H9 (cell line): ENCODE measurements around the gene TNNT1. TPM values are rescaled to one million over a fixed set of nuclear protein-coding genes. Genes with fewer than 3 reads are reported as not detected.
A peak's percentile ranks its signal among the peaks of the same experiment; 100 is the strongest.
"Not testable (repeated sequence)": the region's sequence is repeated elsewhere in the genome, so short reads cannot be mapped to it uniquely, and the experiment has no call there.

Experiments
- DNase-seq: peaks from one replicate; pipeline ENCODE4 v3.0.0-alpha.2; 2017
- H2AFZ ChIP-seq: one replicate; pipeline ENCODE4 v1.6.1; 2013; ENCODE audit warnings: mild to moderate bottlenecking, low read length, control low read depth, moderate library complexity
- H2AK5ac ChIP-seq: 2 replicates; pipeline ENCODE4 v1.6.1; 2013; ENCODE audit warnings: low read length, control low read depth, mixed read lengths; ENCODE audit not compliant: insufficient read length
- H2BK120ac ChIP-seq: one replicate; pipeline ENCODE4 v1.6.1; 2013; ENCODE audit warnings: low read depth, mild to moderate bottlenecking, low read length, control low read depth, inconsistent platforms; ENCODE audit not compliant: poor library complexity, severe bottlenecking
- H2BK12ac ChIP-seq: 2 replicates; pipeline ENCODE4 v1.6.1; 2013; ENCODE audit warnings: low read length, control low read depth, mixed read lengths, low read depth; ENCODE audit not compliant: insufficient read length
- H2BK15ac ChIP-seq: 2 replicates; pipeline ENCODE4 v1.6.1; 2013; ENCODE audit warnings: low read depth, low read length, control low read depth
- H2BK20ac ChIP-seq: one replicate; pipeline ENCODE4 v1.6.1; 2013; ENCODE audit warnings: low read depth, mild to moderate bottlenecking, low read length, control low read depth, inconsistent platforms; ENCODE audit not compliant: poor library complexity, severe bottlenecking
- H2BK5ac ChIP-seq: 2 replicates; pipeline ENCODE4 v1.6.1; 2013; ENCODE audit warnings: low read length, control low read depth, mixed read lengths; ENCODE audit not compliant: insufficient read length
- H3K14ac ChIP-seq: 2 replicates; pipeline ENCODE4 v1.6.1; 2013; ENCODE audit warnings: low read length, control low read depth; ENCODE audit not compliant: insufficient read depth
- H3K18ac ChIP-seq: 2 replicates; pipeline ENCODE4 v1.6.1; 2013; ENCODE audit warnings: low read depth, mild to moderate bottlenecking, mixed read lengths, low read length, control low read depth; ENCODE audit not compliant: insufficient read length
- H3K23ac ChIP-seq: 2 replicates; pipeline ENCODE4 v1.6.1; 2013; ENCODE audit warnings: low read length, control low read depth, mixed read lengths, low read depth; ENCODE audit not compliant: insufficient read length
- H3K23me2 ChIP-seq: 2 replicates; pipeline ENCODE4 v1.6.1; 2013; ENCODE audit warnings: low read depth, mild to moderate bottlenecking, mixed read lengths, low read length, control low read depth; ENCODE audit not compliant: insufficient read length, poor library complexity, severe bottlenecking
- H3K27ac ChIP-seq: 2 replicates; pipeline ENCODE4 v1.5.1; 2013; ENCODE audit warnings: low read length, control low read depth, mixed read lengths, low read depth; ENCODE audit not compliant: insufficient read length
- H3K27me3 ChIP-seq: 2 replicates; pipeline ENCODE4 v1.6.1; 2013; ENCODE audit warnings: low read length, control low read depth, inconsistent platforms; ENCODE audit not compliant: insufficient read depth
- H3K4ac ChIP-seq: 2 replicates; pipeline ENCODE4 v1.6.1; 2013; ENCODE audit warnings: low read depth, mild to moderate bottlenecking, control low read depth, inconsistent platforms, low read length, moderate library complexity
- H3K4me1 ChIP-seq: 2 replicates; pipeline ENCODE4 v1.6.1; 2013; ENCODE audit warnings: low read length, control low read depth, inconsistent platforms; ENCODE audit not compliant: insufficient read depth
- H3K4me2 ChIP-seq: 2 replicates; pipeline ENCODE4 v1.6.1; 2013; ENCODE audit warnings: low read length, control low read depth, mixed read lengths; ENCODE audit not compliant: insufficient read length, insufficient read depth
- H3K56ac ChIP-seq: 2 replicates; pipeline ENCODE4 v1.6.1; 2013; ENCODE audit warnings: low read depth, mild to moderate bottlenecking, mixed read lengths, low read length, control low read depth; ENCODE audit not compliant: insufficient read length
- H3K79me1 ChIP-seq: 2 replicates; pipeline ENCODE4 v1.6.1; 2013; ENCODE audit warnings: low read depth, mild to moderate bottlenecking, moderate library complexity, low read length, control low read depth, inconsistent platforms; ENCODE audit not compliant: insufficient read depth, poor library complexity, severe bottlenecking
- H3K79me2 ChIP-seq: 2 replicates; pipeline ENCODE4 v1.6.1; 2013; ENCODE audit warnings: low read length, control low read depth, inconsistent platforms; ENCODE audit not compliant: insufficient read depth
- H3K9ac ChIP-seq: 2 replicates; pipeline ENCODE4 v1.6.1; 2013; ENCODE audit warnings: low read length, control low read depth, mixed read lengths; ENCODE audit not compliant: insufficient read length; ENCODE audit errors: extremely low read depth
- H3K9me3 ChIP-seq: one replicate; pipeline ENCODE4 v1.6.1; 2013; ENCODE audit warnings: low read depth, low read length, inconsistent platforms; ENCODE audit not compliant: control insufficient read depth
- H3T11ph ChIP-seq: one replicate; pipeline ENCODE4 v1.6.1; 2013; ENCODE audit warnings: mild to moderate bottlenecking, low read length, control low read depth, inconsistent platforms
- H4K20me1 ChIP-seq: one replicate; pipeline ENCODE4 v1.6.1; 2013; ENCODE audit not compliant: control insufficient read depth, insufficient read length, insufficient read depth
- H4K5ac ChIP-seq: 2 replicates; pipeline ENCODE4 v1.6.1; 2013; ENCODE audit warnings: low read depth, mild to moderate bottlenecking, mixed read lengths, low read length, control low read depth; ENCODE audit not compliant: insufficient read length
- H4K8ac ChIP-seq: replicated peaks from 2 replicates; pipeline ENCODE4 v1.6.1; 2013; ENCODE audit warnings: low read length, control low read depth, mixed read lengths, low read depth; ENCODE audit not compliant: insufficient read length
- H4K91ac ChIP-seq: 2 replicates; pipeline ENCODE4 v1.6.1; 2013; ENCODE audit warnings: low read depth, mild to moderate bottlenecking, moderate library complexity, mixed read lengths, low read length, control low read depth; ENCODE audit not compliant: insufficient read length
- H3K27ac Mint-ChIP-seq, 3 experiments: 2 replicates in 2 of 3; 3 replicates in 1 of 3; pipeline ENCODE4 v1.8.0; 2020 to 2021; ENCODE audit warnings: mixed read lengths in 3 of 3, mild to moderate bottlenecking in 1 of 3, moderate library complexity in 1 of 3
- H3K27me3 Mint-ChIP-seq: 2 replicates; pipeline ENCODE4 v1.8.0; 2021; ENCODE audit warnings: low read depth, mild to moderate bottlenecking, moderate library complexity, mixed read lengths
- H3K36me3 Mint-ChIP-seq, 3 experiments: 2 replicates in 2 of 3; 3 replicates in 1 of 3; pipeline ENCODE4 v1.8.0; 2020 to 2021; ENCODE audit warnings: low read depth in 3 of 3, mixed read lengths in 3 of 3; ENCODE audit not compliant: insufficient read depth in 1 of 3
- H3K4me1 Mint-ChIP-seq, 2 experiments: 2 replicates each; pipeline ENCODE4 v1.8.0; 2020; ENCODE audit warnings: mixed read lengths in 2 of 2
- H3K4me3 Mint-ChIP-seq, 2 experiments: 2 replicates in 1 of 2; 3 replicates in 1 of 2; pipeline ENCODE4 v1.8.0; 2020 to 2021; ENCODE audit warnings: mild to moderate bottlenecking in 2 of 2, mixed read lengths in 2 of 2, moderate library complexity in 1 of 2
- H3K9me3 Mint-ChIP-seq, 2 experiments: 2 replicates in 1 of 2; 3 replicates in 1 of 2; pipeline ENCODE4 v1.8.0; 2020; ENCODE audit warnings: mild to moderate bottlenecking in 2 of 2, mixed read lengths in 2 of 2, moderate library complexity in 1 of 2
- WGBS: extraction: QIAGEN DNeasy Blood & Tissue Kit; methylation state at CpG from one replicate; pipeline ENCODE4 v1.1.7; 2013; ENCODE audit warnings: missing lambda C conversion rate, low lambda C conversion rate, mixed read lengths; ENCODE audit not compliant: insufficient read length; ENCODE audit errors: extremely low coverage; 5-methylcytosine and 5-hydroxymethylcytosine counted together
- total RNA-seq: library from RNA; stranded (reverse); gene quantifications from 2 replicates; pipeline ENCODE4 v1.2.1, GENCODE V29; 2021
- TF ChIP-seq, protein P1 (sequence below): fragments of 200-600 bp; sonication (generic); conservative IDR thresholded peaks from 3 replicates; pipeline ENCODE4 v1.8.0; 2021; ENCODE audit warnings: antibody characterized with exemption, mild to moderate bottlenecking

Gene TNNT1
- total RNA-seq, 1 experiment from 2014 or later: 127 TPM

DNA sequence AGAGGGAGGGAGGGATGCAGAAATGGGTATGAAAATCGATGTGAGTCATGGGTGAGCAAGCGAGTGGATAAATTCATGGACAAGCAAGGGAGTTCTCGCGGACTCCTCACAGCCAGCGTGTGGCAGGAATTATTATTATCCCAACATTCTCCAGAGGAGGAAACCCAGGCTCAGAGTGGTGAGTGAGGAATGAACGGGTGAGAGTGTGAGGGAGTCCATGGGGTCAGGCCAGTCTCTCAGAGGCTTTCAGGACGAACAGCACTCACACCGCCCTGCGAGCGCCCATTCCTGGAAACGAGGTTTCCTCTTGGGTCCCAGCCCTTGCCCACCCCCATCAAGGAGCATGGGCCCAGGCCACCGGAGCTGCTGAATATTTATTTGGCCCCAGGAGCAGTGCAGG lies 23.7 kb upstream of the TNNT1 start:
- H3K4me1 ChIP-seq: peaks cover 2% of the 10 kb centered on the region; the same call in 1 of the 2 replicates
- no peak overlapping the region for H4K8ac ChIP-seq
- H3K18ac ChIP-seq: no peak overlapping the region
- H2BK15ac ChIP-seq: no peak overlapping the region
- peaks cover 23% of the 10 kb centered on the region for H3K23me2 ChIP-seq
- Mint-ChIP-seq H3K27me3 (peaks cover 82% of the 10 kb centered on the region), H3K4me3 (peak overlapping the region; percentile 66 to 92), H3K4me1 (peaks cover 29 to 43% of the 10 kb centered on the region in 2 experiments), H3K9me3 (peaks cover 0 to 8% of the 10 kb centered on the region in 2 experiments; a peak in 4 of 5 replicates), H3K27ac (no peak overlapping the region; a peak in 1 of 7 replicates), H3K36me3 (no peaks in the 10 kb centered on the region)
- TF ChIP-seq, protein P1, sequence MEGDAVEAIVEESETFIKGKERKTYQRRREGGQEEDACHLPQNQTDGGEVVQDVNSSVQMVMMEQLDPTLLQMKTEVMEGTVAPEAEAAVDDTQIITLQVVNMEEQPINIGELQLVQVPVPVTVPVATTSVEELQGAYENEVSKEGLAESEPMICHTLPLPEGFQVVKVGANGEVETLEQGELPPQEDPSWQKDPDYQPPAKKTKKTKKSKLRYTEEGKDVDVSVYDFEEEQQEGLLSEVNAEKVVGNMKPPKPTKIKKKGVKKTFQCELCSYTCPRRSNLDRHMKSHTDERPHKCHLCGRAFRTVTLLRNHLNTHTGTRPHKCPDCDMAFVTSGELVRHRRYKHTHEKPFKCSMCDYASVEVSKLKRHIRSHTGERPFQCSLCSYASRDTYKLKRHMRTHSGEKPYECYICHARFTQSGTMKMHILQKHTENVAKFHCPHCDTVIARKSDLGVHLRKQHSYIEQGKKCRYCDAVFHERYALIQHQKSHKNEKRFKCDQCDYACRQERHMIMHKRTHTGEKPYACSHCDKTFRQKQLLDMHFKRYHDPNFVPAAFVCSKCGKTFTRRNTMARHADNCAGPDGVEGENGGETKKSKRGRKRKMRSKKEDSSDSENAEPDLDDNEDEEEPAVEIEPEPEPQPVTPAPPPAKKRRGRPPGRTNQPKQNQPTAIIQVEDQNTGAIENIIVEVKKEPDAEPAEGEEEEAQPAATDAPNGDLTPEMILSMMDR: no peak
- H3K4me2 ChIP-seq: peak overlapping the region; percentile 32
- no peak overlapping the region for H2BK120ac ChIP-seq
- no peaks in the 10 kb centered on the region; the same call in 1 of the 2 replicates for H3K27me3 ChIP-seq
- H3T11ph ChIP-seq: no peak overlapping the region
- H2BK20ac ChIP-seq: no peak overlapping the region
- H3K14ac ChIP-seq: no peak overlapping the region
- H3K9me3 ChIP-seq: no peaks in the 10 kb centered on the region
- DNase-seq: no peak
- H3K23ac ChIP-seq: no peak overlapping the region
- no peak overlapping the region for H2BK5ac ChIP-seq
- no CpG with 5 or more reads among the region's 12 CpGs for WGBS
- H4K20me1 ChIP-seq: no peaks in the 10 kb centered on the region
- H3K56ac ChIP-seq: no peak overlapping the region
- H3K9ac ChIP-seq: no peak overlapping the region
- H3K4ac ChIP-seq: no peak overlapping the region
- H4K5ac ChIP-seq: no peak overlapping the region
- no peak overlapping the region for H2AK5ac ChIP-seq
- no peak overlapping the region for H4K91ac ChIP-seq
- no peak overlapping the region for H3K27ac ChIP-seq
- H2BK12ac ChIP-seq: no peak overlapping the region
- no peak overlapping the region for H2AFZ ChIP-seq
- no peaks in the 10 kb centered on the region for H3K79me1 ChIP-seq
- H3K79me2 ChIP-seq: no peaks in the 10 kb centered on the region

GRCh38 chr19:55172318-55172717 lies 23.3 kb upstream of the TNNT1 start:
- H2BK12ac ChIP-seq, H4K20me1 ChIP-seq, H3K9me3 Mint-ChIP-seq, H3K14ac ChIP-seq, H4K5ac ChIP-seq, H3K27ac Mint-ChIP-seq, H3K18ac ChIP-seq, H3K9ac ChIP-seq, H3K79me2 ChIP-seq, DNase-seq, H3K4ac ChIP-seq, H2BK5ac ChIP-seq, H3K27ac ChIP-seq, H3K23ac ChIP-seq, H3K79me1 ChIP-seq, H3K56ac ChIP-seq, H3K4me1 ChIP-seq, H3K9me3 ChIP-seq, H2AK5ac ChIP-seq, H2BK15ac ChIP-seq, H4K8ac ChIP-seq, H3T11ph ChIP-seq, H2AFZ ChIP-seq, H3K27me3 ChIP-seq, H2BK20ac ChIP-seq, H4K91ac ChIP-seq, H2BK120ac ChIP-seq, H3K36me3 Mint-ChIP-seq: not testable (repeated sequence)
- H3K4me1 Mint-ChIP-seq: peaks cover 29 to 43% of the 10 kb centered on the region in 2 experiments
- H3K4me2 ChIP-seq: peak overlapping the region; percentile 32
- WGBS: no CpG with 5 or more reads among the region's 9 CpGs
- peaks cover 79% of the 10 kb centered on the region for H3K27me3 Mint-ChIP-seq
- H3K23me2 ChIP-seq: peaks cover 23% of the 10 kb centered on the region
- peak overlapping the region; percentile 66 to 92 for H3K4me3 Mint-ChIP-seq
